PC-3 (cell line): ENCODE data around the gene DCDC1. TPM values are rescaled to one million over a fixed set of nuclear protein-coding genes. Genes with fewer than 3 reads are reported as not detected.

Experiments used
- ATAC-seq: fragments of 200-7000 bp; cut with Tn5 transposase; 2 replicates; pipeline ENCODE4 v1.9.1; 2020; ENCODE audit warnings: mild to moderate bottlenecking, moderate library complexity
- BruUV-seq: library from RNA; stranded (reverse); fragments of 400-500 nt; replicated peaks from 2 replicates; lab custom pipeline; 2021; lab: Mats Ljungman, UMichigan
- CTCF ChIA-PET: fragments of 300-600 bp; sonication (Branson Sonifier 250); formaldehyde crosslinking; loops from one replicate; lab custom pipeline; 2022; ENCODE audit warnings: antibody characterized with exemption; lab: Charles Lee
- POLR2A ChIA-PET: fragments of 300-600 bp; sonication (Branson Sonifier 250); formaldehyde crosslinking; loops from one replicate; lab custom pipeline; 2022; ENCODE audit warnings: antibody characterized with exemption; ENCODE audit not compliant: unreplicated experiment; lab: Charles Lee
- DNase-seq: peaks from one replicate; pipeline ENCODE4 v3.0.0-alpha.2; 2015
- H2AFZ ChIP-seq: fragments of 300-600 bp; sonication (generic); 2 replicates; pipeline ENCODE4 v1.6.0; 2016; ENCODE audit warnings: antibody characterized with exemption, low read length
- H3F3A ChIP-seq: fragments of 300-600 bp; sonication (generic); one replicate; pipeline ENCODE4 v1.6.0; 2017; ENCODE audit warnings: antibody characterized with exemption, low read length, control low read depth, mild to moderate bottlenecking; ENCODE audit not compliant: unreplicated experiment
- H3K27ac ChIP-seq: fragments of 300-600 bp; sonication (generic); 2 replicates; pipeline ENCODE4 v1.5.1; 2016; ENCODE audit warnings: mild to moderate bottlenecking, low read length
- H3K27me3 ChIP-seq: fragments of 300-600 bp; sonication (generic); 2 replicates; pipeline ENCODE4 v1.6.1; 2016; ENCODE audit warnings: low read length, mixed read lengths
- H3K36me3 ChIP-seq: fragments of 300-600 bp; sonication (generic); 2 replicates; pipeline ENCODE4 v1.6.1; 2016; ENCODE audit warnings: low read depth, mixed run types, low read length, mixed read lengths
- H3K4me1 ChIP-seq: fragments of 300-600 bp; sonication (generic); 2 replicates; pipeline ENCODE4 v1.5.1; 2016; ENCODE audit warnings: low read length; ENCODE audit not compliant: insufficient read depth
- H3K4me2 ChIP-seq: fragments of 300-600 bp; sonication (generic); 2 replicates; pipeline ENCODE4 v1.6.0; 2016; ENCODE audit warnings: low read length
- H3K4me3 ChIP-seq: fragments of 300-600 bp; sonication (generic); 2 replicates; pipeline ENCODE4 v1.5.1; 2016; ENCODE audit warnings: mild to moderate bottlenecking, low read length, mixed read lengths
- H3K79me2 ChIP-seq: fragments of 300-600 bp; sonication (generic); 2 replicates; pipeline ENCODE4 v1.6.1; 2017; ENCODE audit warnings: low read length, mixed read lengths
- H3K9ac ChIP-seq: fragments of 300-600 bp; sonication (generic); 2 replicates; pipeline ENCODE4 v1.6.0; 2016; ENCODE audit warnings: mild to moderate bottlenecking, low read length
- H3K9me2 ChIP-seq: fragments of 300-600 bp; sonication (generic); replicated peaks from 2 replicates; pipeline ENCODE4 v1.6.1; 2016; ENCODE audit warnings: mixed run types, low read length, mixed read lengths
- H3K9me3 ChIP-seq: fragments of 300-600 bp; sonication (generic); 2 replicates; pipeline ENCODE4 v1.6.1; 2016; ENCODE audit warnings: low read length, mixed read lengths
- H4K20me1 ChIP-seq: fragments of 300-600 bp; sonication (generic); 2 replicates; pipeline ENCODE4 v1.6.1; 2016; ENCODE audit warnings: low read length, mixed read lengths
- CTCF ChIP-seq: fragments of 300-600 bp; sonication (generic); conservative IDR thresholded peaks from 2 replicates; pipeline ENCODE4 v1.5.1; 2017; ENCODE audit warnings: antibody characterized with exemption, low read depth, mild to moderate bottlenecking, low read length
- EZH2 ChIP-seq: fragments of 300-600 bp; sonication (generic); IDR thresholded peaks from one replicate; pipeline ENCODE4 v1.6.1; 2017; ENCODE audit warnings: antibody characterized with exemption, mild to moderate bottlenecking, low read length; ENCODE audit not compliant: unreplicated experiment
- EZH2phosphoT487 ChIP-seq: fragments of 300-600 bp; sonication (generic); IDR thresholded peaks from 2 replicates; pipeline ENCODE4 v1.6.1; 2018; ENCODE audit warnings: mild to moderate bottlenecking, antibody characterized with exemption, low read length, borderline replicate concordance
- intact Hi-C: fragments of 100-400 bp; cut with micrococcal nuclease; formaldehyde crosslinking; loops from 2 replicates; pipeline ENCODE4 v1.9.0; 2023
- total RNA-seq: library from RNA; depleted of rRNA; stranded (reverse); fragments of >200 nt; gene quantifications from 2 replicates; pipeline ENCODE4 v1.2.3, GENCODE V29; 2014

The DCDC1 gene
- total RNA-seq, 1 experiment from 2014 or later = not detected

DNA sequence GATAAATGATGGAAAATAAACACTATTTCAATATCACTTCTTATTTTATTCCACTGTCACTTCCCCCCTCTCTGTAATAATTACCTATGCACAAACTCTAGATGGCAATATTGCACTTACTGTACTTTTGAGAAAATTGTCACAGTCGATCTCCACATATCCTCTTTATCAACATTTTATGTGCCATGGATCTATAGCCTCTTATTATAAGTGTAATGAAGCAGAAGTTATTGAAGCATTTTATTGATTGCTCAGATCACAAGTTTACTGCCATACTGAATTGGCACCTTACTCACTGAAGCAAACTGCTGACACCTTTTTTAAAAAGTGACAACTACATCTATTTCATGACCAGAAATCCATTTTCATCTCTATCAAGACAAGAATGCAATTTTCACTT lies 133.4 kb downstream of the DCDC1 start:
- ATAC-seq = peak; percentile 50; the same call in 1 of the 2 replicates
- no peak overlapping the region for H3K4me2 ChIP-seq
- intact Hi-C loops = loop anchor here (1.0 to 10.0 kb wide), 6 partner anchors 159 to 1059 kb away; no protein-coding TSS in a partner anchor

DNA sequence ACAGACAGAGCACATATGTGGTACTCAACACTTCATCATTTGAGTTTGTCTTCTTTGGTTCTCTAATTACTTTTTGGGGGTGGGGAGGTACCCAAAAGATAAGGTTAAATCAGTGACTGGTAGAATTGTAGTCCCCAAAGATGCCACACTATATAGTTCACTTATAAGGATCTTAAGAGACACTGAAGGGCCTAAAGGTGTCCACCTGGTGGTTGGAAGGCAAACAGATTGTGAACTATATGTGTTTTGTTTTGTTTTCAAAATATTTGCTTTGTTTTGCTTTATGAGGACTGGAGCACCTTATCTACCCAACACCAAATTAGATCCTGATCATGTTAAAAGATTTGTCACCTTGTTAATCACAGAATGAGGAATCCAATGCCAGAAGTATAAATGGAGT lies 136.1 kb downstream of the DCDC1 start:
- Histone ChIP-seq H3K27ac (no peak overlapping the region), H4K20me1 (no peaks in the 10 kb centered on the region), H3K9me3 (no peaks in the 10 kb centered on the region), H3K4me2 (no peak overlapping the region), H3K27me3 (no peaks in the 10 kb centered on the region), H3K9me2 (no peaks in the 10 kb centered on the region), H3K4me1 (no peaks in the 10 kb centered on the region), H3K36me3 (no peaks in the 10 kb centered on the region), H3K4me3 (no peak overlapping the region), H3K79me2 (no peaks in the 10 kb centered on the region), H3F3A (no peaks in the 10 kb centered on the region), H3K9ac (no peak overlapping the region), H2AFZ (no peak overlapping the region)
- intact Hi-C loops = loop anchor here (10.0 kb wide), 2 partner anchors 161 to 1061 kb away; no protein-coding TSS in a partner anchor
- ChIA-PET POLR2A (no interaction called here), CTCF (interaction anchor here (1.1 kb wide), 1 partner anchor 127 kb away, joined by 5 read pairs; no protein-coding TSS in a partner anchor)
- BruUV-seq = no TSS peak
- ATAC-seq (peak; percentile 46; the same call in 1 of the 2 replicates), DNase-seq (peak; percentile 17)
- TF ChIP-seq EZH2 (no peak), CTCF (peak; percentile 62)

More for the DNA sequence above, 133.4 kb downstream of the DCDC1 start:
- Histone ChIP-seq H4K20me1 (no peaks in the 10 kb centered on the region), H2AFZ (no peak overlapping the region), H3K4me1 (no peaks in the 10 kb centered on the region), H3K9ac (no peak overlapping the region), H3F3A (no peaks in the 10 kb centered on the region), H3K4me3 (no peak overlapping the region), H3K9me2 (no peaks in the 10 kb centered on the region), H3K27ac (no peak overlapping the region), H3K9me3 (no peaks in the 10 kb centered on the region), H3K36me3 (no peaks in the 10 kb centered on the region), H3K79me2 (no peaks in the 10 kb centered on the region), H3K27me3 (no peaks in the 10 kb centered on the region)
- POLR2A ChIA-PET = interaction anchor here (0.6 kb wide), 1 partner anchor 596 kb away, joined by 5 read pairs; no protein-coding TSS in a partner anchor
- peak; percentile 42 for DNase-seq
- TF ChIP-seq EZH2 (no peak), EZH2phosphoT487 (no peak), CTCF (peak; percentile 68)
- BruUV-seq = no TSS peak
- CTCF ChIA-PET = no interaction called here

DNA sequence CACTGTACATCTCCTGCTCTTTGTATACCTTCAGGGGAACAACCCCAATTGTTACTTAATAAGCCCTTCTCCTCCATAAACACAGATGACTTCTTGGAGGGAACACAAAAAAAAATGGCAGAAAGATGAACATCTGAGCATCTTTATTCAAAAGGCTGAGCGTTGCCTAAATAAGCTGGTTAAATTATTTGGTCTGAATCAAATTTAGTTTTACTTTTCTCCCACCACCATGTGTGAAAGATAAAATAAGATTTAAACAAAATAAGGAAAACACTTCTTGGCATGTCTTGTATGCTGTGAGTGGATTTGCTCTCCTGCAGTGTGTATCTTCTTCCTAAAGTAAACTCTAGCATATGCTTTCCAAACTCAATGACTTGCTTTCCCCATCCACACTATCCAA lies 137.9 kb downstream of the DCDC1 start:
- Histone ChIP-seq H3F3A (no peaks in the 10 kb centered on the region), H3K79me2 (no peaks in the 10 kb centered on the region), H3K9me2 (no peaks in the 10 kb centered on the region), H3K4me3 (no peak overlapping the region), H3K9ac (no peak overlapping the region), H3K27me3 (no peaks in the 10 kb centered on the region), H2AFZ (no peak overlapping the region), H3K9me3 (no peaks in the 10 kb centered on the region), H3K36me3 (no peaks in the 10 kb centered on the region), H3K27ac (no peak overlapping the region), H3K4me2 (no peak overlapping the region), H4K20me1 (no peaks in the 10 kb centered on the region), H3K4me1 (no peaks in the 10 kb centered on the region)
- intact Hi-C loops = loop anchor here (10.0 kb wide), 2 partner anchors 163 to 1063 kb away; no protein-coding TSS in a partner anchor
- TF ChIP-seq EZH2phosphoT487 = no peak
- no peak for TF ChIP-seq EZH2
- TF ChIP-seq CTCF = no peak
- POLR2A ChIA-PET = no interaction called here
- DNase-seq = no peak
- CTCF ChIA-PET = no interaction called here
- no TSS peak for BruUV-seq
- no peak for ATAC-seq
